Erythroblast (primary cell): ENCODE data around the gene MACROD2.

Source experiments
- GATA1 ChIP-seq: IDR thresholded peaks from 2 replicates; pipeline ENCODE4 v1.6.1; 2011; ENCODE audit warnings: low read depth, mild to moderate bottlenecking, control low read depth, low read length, moderate library complexity
- POLR2A ChIP-seq: IDR thresholded peaks from 2 replicates; pipeline ENCODE4 v1.6.1; 2011; ENCODE audit warnings: mild to moderate bottlenecking, low read length

DNA sequence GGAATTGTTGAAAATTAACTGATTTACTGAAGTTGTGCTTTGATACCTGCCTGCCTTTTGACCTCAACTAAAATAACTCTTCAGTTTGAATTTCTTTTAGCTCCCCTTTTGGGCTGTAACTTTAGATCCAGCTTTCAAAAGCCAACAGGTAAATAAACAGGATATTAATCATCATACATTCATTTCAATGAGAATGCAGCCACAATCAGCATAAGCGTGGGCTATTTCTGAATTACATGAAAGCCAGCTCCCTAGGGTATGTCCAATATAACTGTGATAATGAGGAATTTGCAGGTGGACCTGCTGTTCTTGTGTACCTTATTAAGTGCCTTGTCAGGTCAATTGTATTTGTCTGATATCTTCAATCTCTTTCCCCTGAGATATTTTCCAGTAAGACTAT lies 1747.3 kb downstream of the MACROD2 start:
- TF ChIP-seq POLR2A (no peak), GATA1 (no peak)
